SK-N-SH treated with all-trans-retinoic acid at 6 μM for 48 hours (cell line): ENCODE results near the gene GPC5.

Experiments used
- ATAC-seq: fragments of 200-7000 bp; cut with Tn5 transposase; 3 replicates; pipeline ENCODE4 v1.9.1; 2020; ENCODE audit warnings: mild to moderate bottlenecking, moderate library complexity
- ARNTL ChIP-seq: fragments of 450-650 bp; formaldehyde crosslinking; IDR thresholded peaks from 2 replicates; pipeline ENCODE4 v1.5.0; 2020; ENCODE audit warnings: low read depth, mild to moderate bottlenecking, moderate library complexity, borderline replicate concordance
- BACH2 ChIP-seq: fragments of 250-450 bp; sonication (Bioruptor Pico); IDR thresholded peaks from 2 replicates; pipeline ENCODE4 v1.9.0; 2021; ENCODE audit warnings: mild to moderate bottlenecking, borderline replicate concordance
- ESRRG ChIP-seq: fragments of 250-450 bp; sonication (Bioruptor Pico); IDR thresholded peaks from 2 replicates; pipeline ENCODE4 v1.6.1; 2021; ENCODE audit warnings: mild to moderate bottlenecking
- GLIS3 ChIP-seq: fragments of 250-450 bp; sonication (Bioruptor Pico); IDR thresholded peaks from 2 replicates; pipeline ENCODE4 v1.5.0; 2020; ENCODE audit warnings: mild to moderate bottlenecking, moderate library complexity
- ISL1 ChIP-seq: fragments of 250-450 bp; sonication (Bioruptor Pico); IDR thresholded peaks from 2 replicates; pipeline ENCODE4 v2.1.2; 2022; ENCODE audit warnings: mild to moderate bottlenecking, moderate library complexity
- OSR1 ChIP-seq: fragments of 250-450 bp; sonication (Bioruptor Pico); IDR thresholded peaks from 2 replicates; pipeline ENCODE4 v1.8.0; 2022; ENCODE audit warnings: moderate library complexity, mild to moderate bottlenecking, inconsistent platforms
- PPARA ChIP-seq: fragments of 250-450 bp; sonication (Bioruptor Pico); IDR thresholded peaks from 2 replicates; pipeline ENCODE4 v1.5.0; 2020; ENCODE audit warnings: mild to moderate bottlenecking, borderline replicate concordance
- RARB ChIP-seq: fragments of 250-450 bp; sonication (Bioruptor Pico); IDR thresholded peaks from 2 replicates; pipeline ENCODE4 v1.8.0; 2021; ENCODE audit warnings: mild to moderate bottlenecking, moderate library complexity
- SNAI2 ChIP-seq: fragments of 250-450 bp; sonication (Bioruptor Pico); IDR thresholded peaks from 2 replicates; pipeline ENCODE4 v1.5.0; 2020; ENCODE audit warnings: mild to moderate bottlenecking, moderate library complexity
- TCF4 ChIP-seq: fragments of 250-450 bp; sonication (Bioruptor Pico); IDR thresholded peaks from 2 replicates; pipeline ENCODE4 v1.8.0; 2021; ENCODE audit warnings: mild to moderate bottlenecking, moderate library complexity, borderline replicate concordance
- TOX ChIP-seq: fragments of 250-450 bp; sonication (Bioruptor Pico); IDR thresholded peaks from 2 replicates; pipeline ENCODE4 v1.8.0; 2021; ENCODE audit warnings: mild to moderate bottlenecking, moderate library complexity, borderline replicate concordance
- ZC3H10 ChIP-seq: fragments of 250-450 bp; sonication (Bioruptor Pico); IDR thresholded peaks from 2 replicates; pipeline ENCODE4 v1.5.1; 2021; ENCODE audit warnings: mild to moderate bottlenecking, moderate library complexity
- ZFP3 ChIP-seq: fragments of 250-450 bp; sonication (Bioruptor Pico); IDR thresholded peaks from 2 replicates; pipeline ENCODE4 v1.5.0; 2020; ENCODE audit warnings: mild to moderate bottlenecking, moderate library complexity
- ZFP30 ChIP-seq: fragments of 450-650 bp; formaldehyde crosslinking; IDR thresholded peaks from 2 replicates; pipeline ENCODE4 v1.5.0; 2022; ENCODE audit warnings: mild to moderate bottlenecking, moderate library complexity
- ZNF565 ChIP-seq: fragments of 450-650 bp; formaldehyde crosslinking; conservative IDR thresholded peaks from 2 replicates; pipeline ENCODE4 v1.5.0; 2020; ENCODE audit warnings: low read depth, mild to moderate bottlenecking, moderate library complexity
- ZNF70 ChIP-seq: fragments of 450-650 bp; formaldehyde crosslinking; IDR thresholded peaks from 2 replicates; pipeline ENCODE4 v1.5.0; 2020; ENCODE audit warnings: mild to moderate bottlenecking, moderate library complexity
- ZNF8 ChIP-seq: fragments of 450-650 bp; formaldehyde crosslinking; IDR thresholded peaks from 2 replicates; pipeline ENCODE4 v1.5.0; 2020; ENCODE audit warnings: mild to moderate bottlenecking, moderate library complexity
- TF ChIP-seq, protein P1 (sequence below): fragments of 250-450 bp; sonication (Bioruptor Pico); IDR thresholded peaks from 2 replicates; pipeline ENCODE4 v1.5.1; 2020; ENCODE audit warnings: low read depth, mild to moderate bottlenecking, moderate library complexity
- TF ChIP-seq, protein P2 (sequence below): fragments of 250-450 bp; sonication (Bioruptor Pico); IDR thresholded peaks from 2 replicates; pipeline ENCODE4 v1.8.0; 2020; ENCODE audit warnings: mild to moderate bottlenecking, moderate library complexity, borderline replicate concordance
- TF ChIP-seq, protein P3 (sequence below): fragments of 250-450 bp; sonication (Bioruptor Pico); IDR thresholded peaks from 2 replicates; pipeline ENCODE4 v1.5.1; 2021; ENCODE audit warnings: mild to moderate bottlenecking, moderate library complexity
- TF ChIP-seq, protein P4 (sequence below): fragments of 250-450 bp; sonication (Bioruptor Pico); IDR thresholded peaks from 2 replicates; pipeline ENCODE4 v1.8.0; 2021; ENCODE audit warnings: low read depth, mild to moderate bottlenecking, moderate library complexity, borderline replicate concordance
- TF ChIP-seq, protein P5 (sequence below): fragments of 250-450 bp; sonication (Bioruptor Pico); IDR thresholded peaks from 2 replicates; pipeline ENCODE4 v1.5.0; 2020; ENCODE audit warnings: mild to moderate bottlenecking, moderate library complexity

GPC5 gene

DNA sequence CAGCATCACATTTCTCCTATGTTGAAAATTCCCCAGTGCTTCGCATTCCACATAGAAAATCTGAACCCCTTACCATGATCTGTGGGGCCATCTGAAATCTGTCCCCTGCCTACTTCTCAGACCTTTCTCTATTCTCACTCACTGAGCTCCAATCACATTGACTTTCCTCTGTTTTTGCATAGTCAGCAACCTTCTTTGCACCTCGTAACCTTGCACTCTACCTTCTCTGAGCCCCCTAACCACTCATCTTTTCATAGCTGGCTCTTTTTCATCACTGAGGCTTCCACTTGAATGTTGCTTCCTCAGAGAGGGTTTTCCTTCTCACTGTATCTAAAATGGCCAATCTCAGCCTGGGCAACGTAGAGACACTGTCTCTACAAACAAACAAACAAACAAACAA is 286.3 kb downstream of the GPC5 start:
- ATAC-seq, result no peak
- TF ChIP-seq, protein P1, sequence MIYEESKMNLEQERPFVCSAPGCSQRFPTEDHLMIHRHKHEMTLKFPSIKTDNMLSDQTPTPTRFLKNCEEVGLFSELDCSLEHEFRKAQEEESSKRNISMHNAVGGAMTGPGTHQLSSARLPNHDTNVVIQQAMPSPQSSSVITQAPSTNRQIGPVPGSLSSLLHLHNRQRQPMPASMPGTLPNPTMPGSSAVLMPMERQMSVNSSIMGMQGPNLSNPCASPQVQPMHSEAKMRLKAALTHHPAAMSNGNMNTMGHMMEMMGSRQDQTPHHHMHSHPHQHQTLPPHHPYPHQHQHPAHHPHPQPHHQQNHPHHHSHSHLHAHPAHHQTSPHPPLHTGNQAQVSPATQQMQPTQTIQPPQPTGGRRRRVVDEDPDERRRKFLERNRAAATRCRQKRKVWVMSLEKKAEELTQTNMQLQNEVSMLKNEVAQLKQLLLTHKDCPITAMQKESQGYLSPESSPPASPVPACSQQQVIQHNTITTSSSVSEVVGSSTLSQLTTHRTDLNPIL (CRISPR knock-in tag), result no peak
- TF ChIP-seq, protein P2, sequence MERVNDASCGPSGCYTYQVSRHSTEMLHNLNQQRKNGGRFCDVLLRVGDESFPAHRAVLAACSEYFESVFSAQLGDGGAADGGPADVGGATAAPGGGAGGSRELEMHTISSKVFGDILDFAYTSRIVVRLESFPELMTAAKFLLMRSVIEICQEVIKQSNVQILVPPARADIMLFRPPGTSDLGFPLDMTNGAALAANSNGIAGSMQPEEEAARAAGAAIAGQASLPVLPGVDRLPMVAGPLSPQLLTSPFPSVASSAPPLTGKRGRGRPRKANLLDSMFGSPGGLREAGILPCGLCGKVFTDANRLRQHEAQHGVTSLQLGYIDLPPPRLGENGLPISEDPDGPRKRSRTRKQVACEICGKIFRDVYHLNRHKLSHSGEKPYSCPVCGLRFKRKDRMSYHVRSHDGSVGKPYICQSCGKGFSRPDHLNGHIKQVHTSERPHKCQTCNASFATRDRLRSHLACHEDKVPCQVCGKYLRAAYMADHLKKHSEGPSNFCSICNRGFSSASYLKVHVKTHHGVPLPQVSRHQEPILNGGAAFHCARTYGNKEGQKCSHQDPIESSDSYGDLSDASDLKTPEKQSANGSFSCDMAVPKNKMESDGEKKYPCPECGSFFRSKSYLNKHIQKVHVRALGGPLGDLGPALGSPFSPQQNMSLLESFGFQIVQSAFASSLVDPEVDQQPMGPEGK (CRISPR knock-in tag), result no peak
- no peak for TF ChIP-seq RARB (CRISPR knock-in tag)
- TF ChIP-seq ZNF8 (CRISPR knock-in tag), result no peak
- no peak for TF ChIP-seq ZFP30
- no peak for TF ChIP-seq GLIS3 (CRISPR knock-in tag)
- no peak for TF ChIP-seq ISL1 (CRISPR knock-in tag)
- no peak for TF ChIP-seq PPARA (CRISPR knock-in tag)
- TF ChIP-seq SNAI2, result no peak
- TF ChIP-seq ESRRG (CRISPR knock-in tag), result no peak
- no peak for TF ChIP-seq BACH2
- no peak for TF ChIP-seq ZNF70 (CRISPR knock-in tag)
- no peak for TF ChIP-seq ZC3H10
- no peak for TF ChIP-seq OSR1 (CRISPR knock-in tag)

DNA sequence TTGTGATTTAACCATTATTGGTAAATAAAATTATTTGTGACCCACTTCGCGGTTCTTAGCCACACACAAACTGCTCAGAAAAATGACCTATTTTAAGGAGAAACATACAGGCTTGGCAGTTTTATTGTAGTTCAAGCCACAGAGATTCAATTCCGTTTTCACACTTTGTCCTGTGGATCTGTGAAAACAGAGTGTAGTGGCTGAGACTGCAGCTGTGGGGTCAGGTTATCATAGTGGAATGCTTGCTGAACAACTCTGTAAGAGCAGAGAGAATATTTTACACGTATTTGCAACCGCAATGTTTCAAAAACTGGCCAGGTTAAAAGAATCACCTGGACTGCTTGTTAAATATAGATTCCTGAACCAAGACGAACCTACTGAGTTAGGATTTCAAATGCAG is 292.5 kb downstream of the GPC5 start:
- no peak for ATAC-seq
- TF ChIP-seq OSR1 (CRISPR knock-in tag), result no peak
- no peak for TF ChIP-seq PPARA (CRISPR knock-in tag)
- TF ChIP-seq ZC3H10, result no peak
- TF ChIP-seq TCF4 (CRISPR knock-in tag), result no peak
- TF ChIP-seq SNAI2, result no peak
- TF ChIP-seq ZNF8 (CRISPR knock-in tag), result no peak
- TF ChIP-seq, protein P3, sequence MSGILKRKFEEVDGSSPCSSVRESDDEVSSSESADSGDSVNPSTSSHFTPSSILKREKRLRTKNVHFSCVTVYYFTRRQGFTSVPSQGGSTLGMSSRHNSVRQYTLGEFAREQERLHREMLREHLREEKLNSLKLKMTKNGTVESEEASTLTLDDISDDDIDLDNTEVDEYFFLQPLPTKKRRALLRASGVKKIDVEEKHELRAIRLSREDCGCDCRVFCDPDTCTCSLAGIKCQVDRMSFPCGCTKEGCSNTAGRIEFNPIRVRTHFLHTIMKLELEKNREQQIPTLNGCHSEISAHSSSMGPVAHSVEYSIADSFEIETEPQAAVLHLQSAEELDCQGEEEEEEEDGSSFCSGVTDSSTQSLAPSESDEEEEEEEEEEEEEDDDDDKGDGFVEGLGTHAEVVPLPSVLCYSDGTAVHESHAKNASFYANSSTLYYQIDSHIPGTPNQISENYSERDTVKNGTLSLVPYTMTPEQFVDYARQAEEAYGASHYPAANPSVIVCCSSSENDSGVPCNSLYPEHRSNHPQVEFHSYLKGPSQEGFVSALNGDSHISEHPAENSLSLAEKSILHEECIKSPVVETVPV (CRISPR knock-in tag), result no peak
- no peak for TF ChIP-seq ARNTL
- no peak for TF ChIP-seq ZNF565
- no peak for TF ChIP-seq RARB (CRISPR knock-in tag)
- TF ChIP-seq, protein P2 (CRISPR knock-in tag), result no peak

DNA sequence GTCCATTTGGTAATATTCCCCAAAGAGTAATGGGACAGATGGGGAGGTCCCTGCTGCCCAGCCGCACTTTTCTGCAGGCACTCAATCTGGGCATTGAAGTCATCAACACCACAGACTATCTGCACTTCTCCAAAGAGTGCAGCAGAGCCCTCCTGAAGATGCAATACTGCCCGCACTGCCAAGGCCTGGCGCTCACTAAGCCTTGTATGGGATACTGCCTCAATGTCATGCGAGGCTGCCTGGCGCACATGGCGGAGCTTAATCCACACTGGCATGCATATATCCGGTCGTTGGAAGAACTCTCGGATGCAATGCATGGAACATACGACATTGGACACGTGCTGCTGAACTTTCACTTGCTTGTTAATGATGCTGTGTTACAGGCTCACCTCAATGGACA is 295.0 kb downstream of the GPC5 start:
- no peak for ATAC-seq
- TF ChIP-seq RARB (CRISPR knock-in tag) (no peak), BACH2 (no peak), SNAI2 (no peak), ZFP30 (no peak), TCF4 (CRISPR knock-in tag) (no peak), TOX (no peak), ZNF8 (CRISPR knock-in tag) (no peak), PPARA (CRISPR knock-in tag) (no peak), ZNF565 (no peak), ZNF70 (CRISPR knock-in tag) (no peak), ESRRG (CRISPR knock-in tag) (no peak), ZFP3 (CRISPR knock-in tag) (no peak), ARNTL (no peak)
- TF ChIP-seq, protein P3 (CRISPR knock-in tag), result no peak
- TF ChIP-seq, protein P4, sequence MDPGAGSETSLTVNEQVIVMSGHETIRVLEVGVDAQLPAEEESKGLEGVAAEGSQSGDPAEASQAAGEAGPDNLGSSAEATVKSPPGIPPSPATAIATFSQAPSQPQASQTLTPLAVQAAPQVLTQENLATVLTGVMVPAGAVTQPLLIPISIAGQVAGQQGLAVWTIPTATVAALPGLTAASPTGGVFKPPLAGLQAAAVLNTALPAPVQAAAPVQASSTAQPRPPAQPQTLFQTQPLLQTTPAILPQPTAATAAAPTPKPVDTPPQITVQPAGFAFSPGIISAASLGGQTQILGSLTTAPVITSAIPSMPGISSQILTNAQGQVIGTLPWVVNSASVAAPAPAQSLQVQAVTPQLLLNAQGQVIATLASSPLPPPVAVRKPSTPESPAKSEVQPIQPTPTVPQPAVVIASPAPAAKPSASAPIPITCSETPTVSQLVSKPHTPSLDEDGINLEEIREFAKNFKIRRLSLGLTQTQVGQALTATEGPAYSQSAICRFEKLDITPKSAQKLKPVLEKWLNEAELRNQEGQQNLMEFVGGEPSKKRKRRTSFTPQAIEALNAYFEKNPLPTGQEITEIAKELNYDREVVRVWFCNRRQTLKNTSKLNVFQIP (CRISPR knock-in tag), result no peak
- TF ChIP-seq, protein P2 (CRISPR knock-in tag), result no peak
- TF ChIP-seq, protein P5, sequence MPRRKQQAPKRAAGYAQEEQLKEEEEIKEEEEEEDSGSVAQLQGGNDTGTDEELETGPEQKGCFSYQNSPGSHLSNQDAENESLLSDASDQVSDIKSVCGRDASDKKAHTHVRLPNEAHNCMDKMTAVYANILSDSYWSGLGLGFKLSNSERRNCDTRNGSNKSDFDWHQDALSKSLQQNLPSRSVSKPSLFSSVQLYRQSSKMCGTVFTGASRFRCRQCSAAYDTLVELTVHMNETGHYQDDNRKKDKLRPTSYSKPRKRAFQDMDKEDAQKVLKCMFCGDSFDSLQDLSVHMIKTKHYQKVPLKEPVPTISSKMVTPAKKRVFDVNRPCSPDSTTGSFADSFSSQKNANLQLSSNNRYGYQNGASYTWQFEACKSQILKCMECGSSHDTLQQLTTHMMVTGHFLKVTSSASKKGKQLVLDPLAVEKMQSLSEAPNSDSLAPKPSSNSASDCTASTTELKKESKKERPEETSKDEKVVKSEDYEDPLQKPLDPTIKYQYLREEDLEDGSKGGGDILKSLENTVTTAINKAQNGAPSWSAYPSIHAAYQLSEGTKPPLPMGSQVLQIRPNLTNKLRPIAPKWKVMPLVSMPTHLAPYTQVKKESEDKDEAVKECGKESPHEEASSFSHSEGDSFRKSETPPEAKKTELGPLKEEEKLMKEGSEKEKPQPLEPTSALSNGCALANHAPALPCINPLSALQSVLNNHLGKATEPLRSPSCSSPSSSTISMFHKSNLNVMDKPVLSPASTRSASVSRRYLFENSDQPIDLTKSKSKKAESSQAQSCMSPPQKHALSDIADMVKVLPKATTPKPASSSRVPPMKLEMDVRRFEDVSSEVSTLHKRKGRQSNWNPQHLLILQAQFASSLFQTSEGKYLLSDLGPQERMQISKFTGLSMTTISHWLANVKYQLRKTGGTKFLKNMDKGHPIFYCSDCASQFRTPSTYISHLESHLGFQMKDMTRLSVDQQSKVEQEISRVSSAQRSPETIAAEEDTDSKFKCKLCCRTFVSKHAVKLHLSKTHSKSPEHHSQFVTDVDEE (CRISPR knock-in tag), result no peak
